DOHH2 (cell line): ENCODE results near the gene XKR7.

Source experiments
- H3F3A ChIP-seq: fragments of 200-600 bp; sonication (generic), shearing (Covaris generic); 2 replicates; pipeline ENCODE4 v1.6.0; 2016; ENCODE audit warnings: antibody characterized with exemption, mild to moderate bottlenecking; ENCODE audit not compliant: control insufficient read depth, insufficient read depth
- H3K27ac ChIP-seq: fragments of 200-600 bp; sonication (generic); 2 replicates; pipeline ENCODE4 v1.5.1; 2014; ENCODE audit warnings: low read depth, mild to moderate bottlenecking, low read length, moderate library complexity
- H3K27me3 ChIP-seq: fragments of 200-600 bp; sonication (generic); 2 replicates; pipeline ENCODE4 v1.6.1; 2014; ENCODE audit warnings: mild to moderate bottlenecking, low read length, mixed read lengths; ENCODE audit not compliant: control insufficient read depth
- H3K36me3 ChIP-seq: fragments of 200-600 bp; sonication (generic); 2 replicates; pipeline ENCODE4 v1.6.1; 2014; ENCODE audit warnings: mild to moderate bottlenecking, low read length, moderate library complexity, mixed read lengths; ENCODE audit not compliant: control insufficient read depth
- H3K4me1 ChIP-seq: fragments of 200-600 bp; sonication (generic); 2 replicates; pipeline ENCODE4 v1.6.1; 2014; ENCODE audit warnings: mild to moderate bottlenecking, low read length, mixed read lengths; ENCODE audit not compliant: control insufficient read depth
- H3K4me2 ChIP-seq: fragments of 200-600 bp; sonication (generic); 2 replicates; pipeline ENCODE4 v1.6.0; 2014; ENCODE audit warnings: mild to moderate bottlenecking, low read length, moderate library complexity
- H3K4me3 ChIP-seq: fragments of 200-600 bp; sonication (generic); 2 replicates; pipeline ENCODE4 v1.5.1; 2014; ENCODE audit warnings: mild to moderate bottlenecking, low read length, mixed read lengths
- H3K79me2 ChIP-seq: fragments of 200-600 bp; sonication (generic); 2 replicates; pipeline ENCODE4 v1.6.1; 2014; ENCODE audit warnings: mild to moderate bottlenecking, low read length, mixed read lengths; ENCODE audit not compliant: control insufficient read depth
- H3K9me2 ChIP-seq: fragments of 200-600 bp; sonication (generic); replicated peaks from 2 replicates; pipeline ENCODE4 v1.6.1; 2014; ENCODE audit warnings: mild to moderate bottlenecking, low read length, mixed read lengths; ENCODE audit not compliant: control insufficient read depth
- H3K9me3 ChIP-seq: fragments of 200-600 bp; sonication (generic); 2 replicates; pipeline ENCODE4 v1.6.1; 2014; ENCODE audit warnings: antibody characterized with exemption, low read length, mixed read lengths; ENCODE audit not compliant: control insufficient read depth, insufficient read depth
- H4K20me1 ChIP-seq: fragments of 200-600 bp; sonication (generic); 2 replicates; pipeline ENCODE4 v1.6.0; 2014; ENCODE audit warnings: low read depth, mild to moderate bottlenecking, antibody characterized with exemption, low read length, moderate library complexity; ENCODE audit not compliant: control insufficient read depth, insufficient read depth
- CTCF ChIP-seq: fragments of 200-600 bp; sonication (generic); IDR thresholded peaks from one replicate; pipeline ENCODE4 v1.5.1; 2014; ENCODE audit warnings: antibody characterized with exemption, mild to moderate bottlenecking, low read depth, low read length; ENCODE audit not compliant: poor library complexity, severe bottlenecking
- EZH2phosphoT487 ChIP-seq: fragments of 200-600 bp; sonication (generic); IDR thresholded peaks from 2 replicates; pipeline ENCODE4 v1.6.1; 2017; ENCODE audit warnings: borderline replicate concordance, mild to moderate bottlenecking, antibody characterized with exemption, low read length, moderate library complexity, mixed read lengths

Gene XKR7

GRCh38 chr20:32024683-32025295, 56.8 kb downstream of the XKR7 start:
- H3K79me2 ChIP-seq: no peaks in the 10 kb centered on the region
- no peak overlapping the region for H3K4me2 ChIP-seq
- no peak overlapping the region for H3K4me3 ChIP-seq
- no peaks in the 10 kb centered on the region for H3K9me2 ChIP-seq
- H3F3A ChIP-seq: peaks cover 2% of the 10 kb centered on the region; the same call in 1 of the 2 replicates
- peaks cover 35% of the 10 kb centered on the region for H3K27me3 ChIP-seq
- H3K27ac ChIP-seq: no peak overlapping the region
- H3K4me1 ChIP-seq: peaks cover 17% of the 10 kb centered on the region
- no peak for TF ChIP-seq CTCF
- no peak for TF ChIP-seq EZH2phosphoT487
- no peaks in the 10 kb centered on the region for H3K36me3 ChIP-seq
- H3K9me3 ChIP-seq: no peaks in the 10 kb centered on the region
- no peaks in the 10 kb centered on the region for H4K20me1 ChIP-seq

GRCh38 chr20:32027643-32028042, 59.7 kb downstream of the XKR7 start:
- Histone ChIP-seq H3K4me1 (peaks cover 27% of the 10 kb centered on the region), H3K27ac (no peak overlapping the region), H3K79me2 (no peaks in the 10 kb centered on the region), H3K9me2 (no peaks in the 10 kb centered on the region), H3K4me3 (no peak overlapping the region), H3K9me3 (no peaks in the 10 kb centered on the region), H3F3A (peaks cover 3% of the 10 kb centered on the region; the same call in 1 of the 2 replicates), H3K27me3 (peaks cover 8% of the 10 kb centered on the region), H3K36me3 (no peaks in the 10 kb centered on the region), H4K20me1 (no peaks in the 10 kb centered on the region), H3K4me2 (no peak overlapping the region)
- no peak for TF ChIP-seq CTCF
- no peak for TF ChIP-seq EZH2phosphoT487

GRCh38 chr20:32028647-32029372, 60.9 kb downstream of the XKR7 start:
- Histone ChIP-seq H3K4me3 (no peak overlapping the region), H3K4me1 (peaks cover 39% of the 10 kb centered on the region), H3K27me3 (peaks cover 7% of the 10 kb centered on the region), H3K27ac (no peak overlapping the region), H4K20me1 (no peaks in the 10 kb centered on the region), H3K9me2 (no peaks in the 10 kb centered on the region), H3K36me3 (no peaks in the 10 kb centered on the region), H3K4me2 (no peak overlapping the region), H3K79me2 (no peaks in the 10 kb centered on the region), H3K9me3 (no peaks in the 10 kb centered on the region), H3F3A (peaks cover 5% of the 10 kb centered on the region; the same call in 1 of the 2 replicates)
- no peak for TF ChIP-seq EZH2phosphoT487
- TF ChIP-seq CTCF: no peak
